ENCODE results near the gene C6orf47. TPM values are rescaled to one million over a fixed set of nuclear protein-coding genes. Genes with fewer than 3 reads are reported as not detected.

C6orf47 gene
- total and polyA plus RNA-seq, 2 experiments from 2014 or later, result 19.4 to 20.3 TPM

GRCh38 chr6:31633447-31633846, 27.1 kb downstream of the C6orf47 start:
- DNase-seq, result no peak
- 85 to 93% methylated on average over 7 of the region's 7 CpGs for WGBS, 2 experiments (ENCODE audit: low coverage in 1 of 2, low lambda C conversion rate in 2 of 2, missing lambda C conversion rate in 2 of 2)

DNA sequence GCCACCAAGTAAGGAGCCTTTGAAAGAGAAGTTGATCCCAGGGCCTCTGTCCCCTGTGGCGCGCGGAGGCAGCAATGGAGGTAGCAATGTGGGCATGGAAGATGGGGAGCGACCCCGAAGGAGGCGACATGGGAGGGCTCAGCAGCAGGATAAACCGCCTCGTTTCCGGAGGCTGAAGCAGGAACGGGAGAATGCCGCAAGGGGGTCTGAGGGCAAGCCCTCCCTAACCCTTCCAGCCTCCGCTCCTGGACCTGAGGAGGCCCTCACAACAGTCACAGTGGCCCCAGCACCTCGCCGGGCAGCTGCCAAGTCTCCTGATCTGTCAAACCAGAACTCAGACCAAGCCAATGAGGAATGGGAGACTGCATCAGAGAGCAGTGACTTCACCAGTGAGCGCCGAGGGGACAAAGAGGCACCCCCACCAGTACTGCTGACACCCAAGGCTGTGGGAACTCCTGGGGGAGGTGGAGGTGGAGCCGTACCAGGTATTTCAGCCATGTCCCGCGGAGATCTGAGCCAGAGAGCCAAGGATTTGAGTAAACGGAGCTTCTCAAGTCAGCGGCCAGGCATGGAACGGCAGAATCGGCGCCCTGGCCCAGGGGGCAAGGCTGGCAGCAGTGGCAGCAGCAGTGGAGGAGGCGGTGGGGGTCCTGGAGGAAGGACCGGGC, 28.2 kb downstream of the C6orf47 start:
- DNase-seq, result no peak
- H3K4me1 ChIP-seq (ENCODE audit: insufficient read depth), result no peaks in the 10 kb centered on the region
- H3K9me2 ChIP-seq (ENCODE audit: insufficient read depth), result no peaks in the 10 kb centered on the region
- 93 to 94% methylated on average over 26 of the region's 26 CpGs for WGBS, 2 experiments (ENCODE audit: low coverage in 1 of 2, low lambda C conversion rate in 2 of 2, missing lambda C conversion rate in 2 of 2)
- in situ Hi-C loops (cut with MboI), result no loop called here
- no peak for TF ChIP-seq EZH2phosphoT487 (IDR thresholded peaks at IDR 0.05; ENCODE audit: insufficient read depth, low read depth)
- TF ChIP-seq EZH2 (IDR thresholded peaks at IDR 0.05; ENCODE audit: insufficient read depth, poor library complexity, severe bottlenecking), result no peak
- no peaks in the 10 kb centered on the region for H4K20me1 ChIP-seq (ENCODE audit: insufficient read depth)
- H3K79me2 ChIP-seq (ENCODE audit: insufficient read depth), result peaks cover 59% of the 10 kb centered on the region
- H3K36me3 ChIP-seq (ENCODE audit: low read depth), result peaks cover 88% of the 10 kb centered on the region
- H3K4me2 ChIP-seq (ENCODE audit: unreplicated experiment), result no peak overlapping the region
- peaks cover 73% of the 10 kb centered on the region for H3F3A ChIP-seq (ENCODE audit: insufficient read depth)
- no peaks in the 10 kb centered on the region for H3K9me3 ChIP-seq (ENCODE audit: low read depth)
- H3K9ac ChIP-seq, result peak overlapping the region; percentile 9; the same call in 1 of the 2 replicates
- no peak overlapping the region for H2AFZ ChIP-seq
- no peak overlapping the region for H3K4me3 ChIP-seq
- no peaks in the 10 kb centered on the region for H3K27me3 ChIP-seq (replicated peaks; ENCODE audit: insufficient read depth)
- 0 out of 2 replicates have a peak overlapping the region, but pooled peaks have one; percentile 8 for H3K27ac ChIP-seq

More at GRCh38 chr6:31633447-31633846, 27.1 kb downstream of the C6orf47 start:
- Histone ChIP-seq H3K4me3 (no peak overlapping the region), H3K9me2 (ENCODE audit: insufficient read depth) (no peaks in the 10 kb centered on the region), H3F3A (ENCODE audit: insufficient read depth) (peaks cover 76% of the 10 kb centered on the region), H3K27me3 (replicated peaks; ENCODE audit: insufficient read depth) (no peaks in the 10 kb centered on the region), H3K9ac (peak overlapping the region; percentile 42; the same call in 1 of the 2 replicates), H3K36me3 (ENCODE audit: low read depth) (peaks cover 85% of the 10 kb centered on the region), H3K9me3 (ENCODE audit: low read depth) (no peaks in the 10 kb centered on the region), H3K79me2 (ENCODE audit: insufficient read depth) (peaks cover 49% of the 10 kb centered on the region), H3K27ac (peak overlapping the region; percentile 18; the same call in 1 of the 2 replicates), H3K4me2 (ENCODE audit: unreplicated experiment) (no peak overlapping the region), H4K20me1 (ENCODE audit: insufficient read depth) (no peaks in the 10 kb centered on the region), H3K4me1 (ENCODE audit: insufficient read depth) (no peaks in the 10 kb centered on the region), H2AFZ (no peak overlapping the region)
- in situ Hi-C loops (cut with MboI), result no loop called here
- TF ChIP-seq EZH2 (IDR thresholded peaks at IDR 0.05; ENCODE audit: insufficient read depth, poor library complexity, severe bottlenecking) (no peak), EZH2phosphoT487 (IDR thresholded peaks at IDR 0.05; ENCODE audit: insufficient read depth, low read depth) (no peak)

- peaks cover 88% of the 10 kb centered on the region for H3K36me3 ChIP-seq (ENCODE audit: low read depth)
- no peaks in the 10 kb centered on the region for H3K9me2 ChIP-seq (ENCODE audit: insufficient read depth)
- no peak overlapping the region for H3K27ac ChIP-seq
- H3K9me3 ChIP-seq (ENCODE audit: low read depth), result no peaks in the 10 kb centered on the region
- no peaks in the 10 kb centered on the region for H3K27me3 ChIP-seq (replicated peaks; ENCODE audit: insufficient read depth)
- 86 to 88% methylated on average over 23 to 32 of the region's 32 CpGs for WGBS, 2 experiments (ENCODE audit: low coverage in 1 of 2, low lambda C conversion rate in 2 of 2, missing lambda C conversion rate in 2 of 2)
- peaks cover 68% of the 10 kb centered on the region for H3F3A ChIP-seq (ENCODE audit: insufficient read depth)
- no peak overlapping the region for H3K4me3 ChIP-seq
- H2AFZ ChIP-seq, result no peak overlapping the region
- peaks cover 65% of the 10 kb centered on the region for H3K79me2 ChIP-seq (ENCODE audit: insufficient read depth)
- TF ChIP-seq EZH2 (IDR thresholded peaks at IDR 0.05; ENCODE audit: insufficient read depth, poor library complexity, severe bottlenecking) (no peak), EZH2phosphoT487 (IDR thresholded peaks at IDR 0.05; ENCODE audit: insufficient read depth, low read depth) (no peak)
- no peak overlapping the region for H3K4me2 ChIP-seq (ENCODE audit: unreplicated experiment)
- DNase-seq, result no peak
- no peaks in the 10 kb centered on the region for H3K4me1 ChIP-seq (ENCODE audit: insufficient read depth)
- in situ Hi-C loops (cut with MboI), result no loop called here
- H3K9ac ChIP-seq, result no peak overlapping the region
- H4K20me1 ChIP-seq (ENCODE audit: insufficient read depth), result no peaks in the 10 kb centered on the region
Observed at GRCh38 chr6:31631681-31632278, 28.8 kb downstream of the C6orf47 start.

DNA sequence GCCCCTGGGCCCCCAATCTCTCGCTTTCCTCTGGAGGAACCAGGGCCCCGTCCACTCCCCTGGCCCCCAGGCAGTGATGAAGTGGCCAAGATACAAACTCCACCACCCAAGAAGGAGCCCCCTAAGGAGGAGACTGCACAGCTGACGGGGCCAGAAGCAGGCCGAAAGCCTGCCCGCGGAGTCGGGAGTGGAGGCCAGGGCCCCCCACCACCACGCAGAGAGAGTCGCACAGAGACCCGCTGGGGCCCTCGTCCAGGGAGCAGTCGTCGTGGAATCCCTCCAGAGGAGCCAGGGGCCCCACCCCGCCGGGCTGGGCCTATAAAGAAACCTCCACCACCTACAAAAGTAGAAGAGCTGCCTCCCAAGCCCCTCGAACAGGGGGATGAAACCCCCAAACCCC, 29.4 kb downstream of the C6orf47 start:
- in situ Hi-C loops (cut with MboI), result no loop called here
- Histone ChIP-seq H4K20me1 (ENCODE audit: insufficient read depth) (no peaks in the 10 kb centered on the region), H3K4me1 (ENCODE audit: insufficient read depth) (no peaks in the 10 kb centered on the region), H2AFZ (no peak overlapping the region), H3K27ac (no peak overlapping the region), H3K9me3 (ENCODE audit: low read depth) (no peaks in the 10 kb centered on the region), H3K79me2 (ENCODE audit: insufficient read depth) (peaks cover 71% of the 10 kb centered on the region), H3K9ac (no peak overlapping the region), H3K9me2 (ENCODE audit: insufficient read depth) (no peaks in the 10 kb centered on the region), H3K27me3 (replicated peaks; ENCODE audit: insufficient read depth) (no peaks in the 10 kb centered on the region), H3K36me3 (ENCODE audit: low read depth) (peaks cover 89% of the 10 kb centered on the region), H3K4me2 (ENCODE audit: unreplicated experiment) (no peak overlapping the region), H3F3A (ENCODE audit: insufficient read depth) (peaks cover 62% of the 10 kb centered on the region), H3K4me3 (no peak overlapping the region)
- DNase-seq, result no peak
- 86 to 87% methylated on average over 14 of the region's 16 CpGs for WGBS, 2 experiments (ENCODE audit: low coverage in 1 of 2, low lambda C conversion rate in 2 of 2, missing lambda C conversion rate in 2 of 2)
- no peak for TF ChIP-seq EZH2 (IDR thresholded peaks at IDR 0.05; ENCODE audit: insufficient read depth, poor library complexity, severe bottlenecking)
- no peak for TF ChIP-seq EZH2phosphoT487 (IDR thresholded peaks at IDR 0.05; ENCODE audit: insufficient read depth, low read depth)

Measured in GM23248 (cell line).